HG02870 (cell line): ENCODE data around the gene SGTA.

Source experiments
- ATAC-seq: cut with Tn5 transposase; IDR thresholded peaks from one replicate; pipeline ENCODE4 v1.9.1; 2021; ENCODE audit warnings: mild to moderate bottlenecking, moderate library complexity; ENCODE audit not compliant: unreplicated experiment

Gene SGTA

GRCh38 chr19:2731181-2731995 is 51.7 kb downstream of the SGTA start:
- ATAC-seq: no peak

- no peak for ATAC-seq
These were observed 52.9 kb downstream of the SGTA start for GRCh38 chr19:2729943-2730818.

GRCh38 chr19:2728783-2729387 is 54.2 kb downstream of the SGTA start:
- ATAC-seq: no peak

- ATAC-seq: no peak
These were observed 55.5 kb downstream of the SGTA start for GRCh38 chr19:2727640-2727944.

GRCh38 chr19:2726904-2727639 is 56.0 kb downstream of the SGTA start:
- ATAC-seq: no peak

- ATAC-seq: no peak
These were observed 56.8 kb downstream of the SGTA start for GRCh38 chr19:2726160-2726855.

GRCh38 chr19:2724148-2724557 is 58.9 kb downstream of the SGTA start:
- ATAC-seq: no peak

- no peak for ATAC-seq
These were observed 59.3 kb downstream of the SGTA start for GRCh38 chr19:2723747-2724146.

GRCh38 chr19:2723345-2723715 is 59.7 kb downstream of the SGTA start:
- ATAC-seq: no peak

GRCh38 chr19:2722541-2723344 is 60.3 kb downstream of the SGTA start:
- ATAC-seq: no peak

- ATAC-seq: no peak
These were observed 61.2 kb downstream of the SGTA start for GRCh38 chr19:2721570-2722540.

GRCh38 chr19:2720777-2721569 is 62.1 kb downstream of the SGTA start, which contains the start of gene DIRAS1:
TSS of gene DIRAS1 (minus strand) at chr19:2721372. CDS start at chr19:2717806, 3,566 bp downstream.
- no peak for ATAC-seq

- ATAC-seq: no peak
These were observed 62.9 kb downstream of the SGTA start for GRCh38 chr19:2719920-2720776.

- no peak for ATAC-seq
These were observed 63.8 kb downstream of the SGTA start for GRCh38 chr19:2719232-2719735.

- no peak for ATAC-seq
These were observed 65.2 kb downstream of the SGTA start for GRCh38 chr19:2717638-2718541.
